GM12874 (cell line): ENCODE measurements around the gene TWNK.

ENCODE experiments used
- TF ChIP-seq, protein P1 (sequence below): IDR thresholded peaks from 2 replicates; pipeline ENCODE4 v1.5.1; 2011; ENCODE audit warnings: low read depth, mild to moderate bottlenecking, control low read depth, low read length, moderate library complexity; ENCODE audit not compliant: insufficient read depth

TWNK gene

DNA sequence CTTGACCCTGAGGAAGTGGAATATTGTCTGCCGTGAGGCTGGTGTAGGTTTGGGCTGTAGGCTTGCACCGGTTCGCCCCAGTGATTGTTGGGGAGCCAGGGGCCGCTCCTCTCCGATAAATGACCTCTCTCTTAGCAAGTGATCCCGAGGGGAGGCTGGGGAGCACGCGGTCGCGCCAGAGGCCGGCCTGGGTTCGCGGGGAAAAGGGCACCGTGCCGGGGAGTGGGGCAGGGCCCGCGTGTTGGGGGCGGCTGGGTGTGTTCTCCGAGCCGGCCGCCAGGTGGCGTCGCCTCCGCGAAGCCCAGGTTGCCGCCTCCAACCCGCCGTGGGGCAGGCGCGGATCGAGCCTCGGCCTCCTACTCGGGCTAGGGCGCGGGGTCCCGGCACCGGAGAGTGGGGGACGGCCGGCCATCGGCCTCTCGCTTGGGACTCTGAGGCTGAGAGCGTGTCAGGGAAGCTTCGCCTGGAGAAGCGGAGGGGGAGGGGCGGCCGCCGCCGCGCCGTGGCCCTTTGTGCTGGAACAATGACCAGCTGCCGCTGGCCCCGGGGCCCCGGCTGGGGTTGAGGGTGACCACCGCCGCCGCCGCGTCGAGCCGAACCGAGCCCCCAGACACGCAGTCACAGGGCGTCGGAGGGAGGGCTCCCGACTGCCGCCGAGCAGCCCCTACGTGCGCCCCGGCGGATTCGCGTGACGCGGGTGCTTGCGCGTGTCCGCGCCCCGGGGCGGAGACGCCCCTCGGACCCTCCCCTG lies 11.8 kb downstream of the TWNK start:
- TF ChIP-seq, protein P1, sequence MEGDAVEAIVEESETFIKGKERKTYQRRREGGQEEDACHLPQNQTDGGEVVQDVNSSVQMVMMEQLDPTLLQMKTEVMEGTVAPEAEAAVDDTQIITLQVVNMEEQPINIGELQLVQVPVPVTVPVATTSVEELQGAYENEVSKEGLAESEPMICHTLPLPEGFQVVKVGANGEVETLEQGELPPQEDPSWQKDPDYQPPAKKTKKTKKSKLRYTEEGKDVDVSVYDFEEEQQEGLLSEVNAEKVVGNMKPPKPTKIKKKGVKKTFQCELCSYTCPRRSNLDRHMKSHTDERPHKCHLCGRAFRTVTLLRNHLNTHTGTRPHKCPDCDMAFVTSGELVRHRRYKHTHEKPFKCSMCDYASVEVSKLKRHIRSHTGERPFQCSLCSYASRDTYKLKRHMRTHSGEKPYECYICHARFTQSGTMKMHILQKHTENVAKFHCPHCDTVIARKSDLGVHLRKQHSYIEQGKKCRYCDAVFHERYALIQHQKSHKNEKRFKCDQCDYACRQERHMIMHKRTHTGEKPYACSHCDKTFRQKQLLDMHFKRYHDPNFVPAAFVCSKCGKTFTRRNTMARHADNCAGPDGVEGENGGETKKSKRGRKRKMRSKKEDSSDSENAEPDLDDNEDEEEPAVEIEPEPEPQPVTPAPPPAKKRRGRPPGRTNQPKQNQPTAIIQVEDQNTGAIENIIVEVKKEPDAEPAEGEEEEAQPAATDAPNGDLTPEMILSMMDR: peak; percentile 96

GRCh38 chr10:100999742-101000126 lies 12.4 kb downstream of the TWNK start, which contains the start of gene LZTS2:
LZTS2 (plus strand) TSS chr10:100999808; CDS start chr10:101002539, 2,731 bp downstream.
- TF ChIP-seq, protein P1: no peak

GRCh38 chr10:101000127-101000914 lies 13.0 kb downstream of the TWNK start:
- TF ChIP-seq, protein P1: no peak

DNA sequence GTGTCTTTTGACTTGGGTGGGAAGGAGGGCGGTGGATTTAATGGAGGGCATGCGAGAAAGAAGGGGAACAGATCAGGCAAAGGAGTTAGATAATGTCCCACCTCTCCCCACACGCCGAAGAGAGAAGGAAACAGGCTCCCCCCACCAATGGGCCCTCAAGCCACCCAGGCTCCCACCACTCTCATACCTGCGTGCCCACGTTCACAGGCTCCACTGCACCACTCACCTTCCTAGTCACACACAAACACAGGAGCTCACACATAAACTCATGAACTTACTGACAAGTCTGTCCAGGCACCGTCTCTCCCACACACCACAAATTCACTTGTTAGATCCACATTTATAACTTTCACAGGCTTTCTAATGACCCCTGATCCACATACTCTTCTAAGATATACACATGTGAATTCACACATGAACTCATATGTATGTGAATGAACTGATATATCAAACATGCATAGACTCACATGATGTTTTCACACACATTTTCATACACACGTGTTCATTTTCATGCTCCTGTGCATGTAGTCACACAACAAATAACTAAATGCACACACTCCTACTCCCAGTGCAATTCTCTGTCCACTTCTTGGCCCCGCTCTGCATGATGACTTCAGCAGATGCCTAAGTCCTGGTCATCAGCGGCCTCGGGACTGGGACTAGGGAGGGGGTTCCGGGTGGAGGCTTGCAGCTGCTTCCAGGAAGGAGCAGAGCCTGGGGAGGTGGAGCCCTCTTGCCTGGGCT lies 13.7 kb downstream of the TWNK start:
- TF ChIP-seq, protein P1: no peak

DNA sequence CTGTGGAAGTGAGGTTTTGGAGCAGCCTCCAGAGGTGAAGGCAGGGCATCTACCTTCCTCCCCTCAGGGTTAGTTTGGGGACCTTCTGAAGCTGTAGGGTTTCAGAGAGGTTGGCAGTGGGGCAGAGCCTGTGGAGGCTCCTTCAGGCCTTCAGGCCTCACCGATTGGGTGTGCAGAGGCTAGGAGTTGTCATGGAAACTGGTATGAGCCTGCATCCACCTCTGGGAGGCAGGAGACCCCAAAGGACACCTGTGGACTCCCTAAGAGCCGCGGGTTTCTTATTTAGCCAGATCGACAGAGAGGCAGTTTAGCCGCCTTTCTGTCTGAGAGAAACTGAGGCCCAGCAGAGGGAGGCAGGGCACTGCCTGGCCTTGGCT lies 14.3 kb downstream of the TWNK start:
- TF ChIP-seq, protein P1: no peak

DNA sequence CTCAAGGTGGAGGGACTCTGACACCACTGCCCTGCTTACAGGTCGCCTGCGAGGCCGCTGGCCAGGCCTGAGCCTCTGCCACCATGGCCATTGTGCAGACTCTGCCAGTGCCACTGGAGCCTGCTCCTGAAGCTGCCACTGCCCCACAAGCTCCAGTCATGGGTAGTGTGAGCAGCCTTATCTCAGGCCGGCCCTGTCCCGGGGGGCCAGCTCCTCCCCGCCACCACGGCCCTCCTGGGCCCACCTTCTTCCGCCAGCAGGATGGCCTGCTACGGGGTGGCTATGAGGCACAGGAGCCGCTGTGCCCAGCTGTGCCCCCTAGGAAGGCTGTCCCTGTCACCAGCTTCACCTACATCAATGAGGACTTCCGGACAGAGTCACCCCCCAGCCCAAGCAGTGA lies 15.1 kb downstream of the TWNK start:
- TF ChIP-seq, protein P1: no peak

DNA sequence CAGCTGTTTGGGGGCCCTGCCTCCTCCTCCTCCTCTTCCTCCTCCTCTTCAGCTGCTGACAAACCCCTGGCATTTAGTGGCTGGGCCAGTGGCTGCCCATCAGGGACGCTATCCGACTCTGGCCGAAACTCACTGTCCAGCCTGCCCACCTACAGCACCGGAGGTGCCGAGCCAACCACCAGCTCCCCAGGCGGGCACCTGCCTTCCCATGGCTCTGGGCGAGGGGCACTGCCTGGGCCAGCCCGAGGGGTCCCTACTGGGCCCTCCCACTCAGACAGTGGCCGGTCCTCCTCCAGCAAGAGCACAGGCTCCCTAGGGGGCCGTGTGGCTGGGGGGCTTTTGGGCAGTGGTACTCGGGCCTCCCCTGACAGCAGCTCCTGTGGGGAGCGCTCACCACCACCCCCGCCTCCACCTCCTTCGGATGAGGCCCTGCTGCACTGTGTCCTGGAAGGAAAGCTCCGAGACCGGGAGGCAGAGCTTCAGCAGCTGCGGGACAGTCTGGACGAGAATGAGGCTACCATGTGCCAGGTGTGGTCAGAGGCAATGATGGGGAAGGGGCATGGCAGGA lies 16.4 kb downstream of the TWNK start:
- TF ChIP-seq, protein P1: no peak
